GM10248 (cell line): ENCODE measurements around the gene FAM209B.

Source experiments
- CTCF ChIA-PET: fragments of 300-600 bp; sonication (Branson Sonifier 250); formaldehyde crosslinking; extraction: SDS; loops from one replicate; lab custom pipeline; 2021; ENCODE audit warnings: antibody characterized with exemption; lab: Yijun Ruan, JAX
- POLR2A ChIA-PET: fragments of 350-650 bp; sonication (Branson Sonifier 250); formaldehyde crosslinking; extraction: SDS; loops from one replicate; lab custom pipeline; 2020; ENCODE audit warnings: antibody characterized with exemption; lab: Yijun Ruan, JAX
- DNase-seq: peaks from one replicate; pipeline ENCODE4 v3.0.0; 2012; ENCODE audit errors: extremely low spot score
- TF ChIP-seq, protein P1 (sequence below): IDR thresholded peaks from 2 replicates; pipeline ENCODE4 v1.5.1; 2012; ENCODE audit warnings: mild to moderate bottlenecking, low read depth; ENCODE audit errors: extremely low read depth, missing control alignments, control extremely low read depth

The FAM209B gene

DNA sequence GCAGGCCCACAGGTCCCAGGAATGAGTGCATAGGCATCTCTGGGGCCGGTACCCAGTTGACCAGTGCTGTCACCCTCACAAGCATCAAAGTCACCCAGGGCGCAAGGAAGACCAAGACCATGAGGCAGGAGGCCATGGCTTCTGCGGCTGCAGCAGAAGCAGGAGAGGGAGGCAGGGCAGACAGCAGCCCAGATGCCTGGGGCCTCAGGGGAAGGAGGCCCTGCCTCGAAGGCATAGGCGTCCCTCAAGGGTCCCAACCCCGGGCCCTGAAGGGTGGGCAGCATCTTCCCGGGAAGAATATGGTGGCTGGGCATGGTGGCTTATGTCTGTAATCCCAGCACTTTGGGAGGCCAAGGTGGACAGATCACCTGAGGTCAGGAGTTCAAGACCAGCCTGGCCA is 5.5 kb upstream of the FAM209B start:
- DNase-seq: no peak
- TF ChIP-seq, protein P1, sequence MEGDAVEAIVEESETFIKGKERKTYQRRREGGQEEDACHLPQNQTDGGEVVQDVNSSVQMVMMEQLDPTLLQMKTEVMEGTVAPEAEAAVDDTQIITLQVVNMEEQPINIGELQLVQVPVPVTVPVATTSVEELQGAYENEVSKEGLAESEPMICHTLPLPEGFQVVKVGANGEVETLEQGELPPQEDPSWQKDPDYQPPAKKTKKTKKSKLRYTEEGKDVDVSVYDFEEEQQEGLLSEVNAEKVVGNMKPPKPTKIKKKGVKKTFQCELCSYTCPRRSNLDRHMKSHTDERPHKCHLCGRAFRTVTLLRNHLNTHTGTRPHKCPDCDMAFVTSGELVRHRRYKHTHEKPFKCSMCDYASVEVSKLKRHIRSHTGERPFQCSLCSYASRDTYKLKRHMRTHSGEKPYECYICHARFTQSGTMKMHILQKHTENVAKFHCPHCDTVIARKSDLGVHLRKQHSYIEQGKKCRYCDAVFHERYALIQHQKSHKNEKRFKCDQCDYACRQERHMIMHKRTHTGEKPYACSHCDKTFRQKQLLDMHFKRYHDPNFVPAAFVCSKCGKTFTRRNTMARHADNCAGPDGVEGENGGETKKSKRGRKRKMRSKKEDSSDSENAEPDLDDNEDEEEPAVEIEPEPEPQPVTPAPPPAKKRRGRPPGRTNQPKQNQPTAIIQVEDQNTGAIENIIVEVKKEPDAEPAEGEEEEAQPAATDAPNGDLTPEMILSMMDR: no peak
- CTCF ChIA-PET: no interaction called here
- POLR2A ChIA-PET: no interaction called here

- TF ChIP-seq, protein P1: no peak
- DNase-seq: no peak
- CTCF ChIA-PET: interaction anchor here (2.3 kb wide), 1 partner anchor 13 kb away, joined by 11 read pairs; no protein-coding TSS in a partner anchor
- POLR2A ChIA-PET: no interaction called here
Measured at GRCh38 chr20:56537997-56538396, 5.0 kb downstream of the FAM209B start.

DNA sequence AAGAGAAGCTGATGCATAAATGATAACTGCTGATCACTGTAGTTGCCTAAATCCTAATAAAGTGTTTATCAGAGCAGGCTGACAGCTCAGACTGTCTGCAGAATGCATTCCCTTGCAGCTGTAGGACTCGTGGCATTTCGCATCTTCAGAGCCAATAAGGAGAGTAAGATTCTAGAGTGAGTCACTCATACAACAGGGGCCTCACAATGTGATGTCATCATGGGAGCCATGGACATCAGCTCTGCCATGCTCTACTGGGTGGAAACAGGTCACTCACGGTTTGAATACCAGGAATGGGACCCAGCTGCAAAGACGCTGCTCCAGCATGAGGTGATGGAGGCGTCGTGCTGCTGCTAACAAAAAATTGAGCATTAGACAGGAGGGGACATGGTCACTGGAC is 7.4 kb downstream of the FAM209B start:
- DNase-seq: no peak
- POLR2A ChIA-PET: no interaction called here
- TF ChIP-seq, protein P1: no peak
- CTCF ChIA-PET: interaction anchor here (2.9 kb wide), 1 partner anchor 11 kb away, joined by 22 read pairs; no protein-coding TSS in a partner anchor

- TF ChIP-seq, protein P1: no peak
- CTCF ChIA-PET: interaction anchor here (2.9 kb wide), 1 partner anchor 8 kb away, joined by 22 read pairs; no protein-coding TSS in a partner anchor
- no peak for DNase-seq
- POLR2A ChIA-PET: no interaction called here
Measured at GRCh38 chr20:56542489-56543030, 9.5 kb downstream of the FAM209B start.

- ChIA-PET CTCF (interaction anchor here (0.9 to 2.7 kb wide), 18 partner anchors 9 to 795 kb away, joined by 3 to 22 read pairs (median 6); no protein-coding TSS in a partner anchor), POLR2A (no interaction called here)
- TF ChIP-seq, protein P1: no peak
- DNase-seq: no peak
Measured at GRCh38 chr20:56551571-56551970, 18.5 kb downstream of the FAM209B start.

DNA sequence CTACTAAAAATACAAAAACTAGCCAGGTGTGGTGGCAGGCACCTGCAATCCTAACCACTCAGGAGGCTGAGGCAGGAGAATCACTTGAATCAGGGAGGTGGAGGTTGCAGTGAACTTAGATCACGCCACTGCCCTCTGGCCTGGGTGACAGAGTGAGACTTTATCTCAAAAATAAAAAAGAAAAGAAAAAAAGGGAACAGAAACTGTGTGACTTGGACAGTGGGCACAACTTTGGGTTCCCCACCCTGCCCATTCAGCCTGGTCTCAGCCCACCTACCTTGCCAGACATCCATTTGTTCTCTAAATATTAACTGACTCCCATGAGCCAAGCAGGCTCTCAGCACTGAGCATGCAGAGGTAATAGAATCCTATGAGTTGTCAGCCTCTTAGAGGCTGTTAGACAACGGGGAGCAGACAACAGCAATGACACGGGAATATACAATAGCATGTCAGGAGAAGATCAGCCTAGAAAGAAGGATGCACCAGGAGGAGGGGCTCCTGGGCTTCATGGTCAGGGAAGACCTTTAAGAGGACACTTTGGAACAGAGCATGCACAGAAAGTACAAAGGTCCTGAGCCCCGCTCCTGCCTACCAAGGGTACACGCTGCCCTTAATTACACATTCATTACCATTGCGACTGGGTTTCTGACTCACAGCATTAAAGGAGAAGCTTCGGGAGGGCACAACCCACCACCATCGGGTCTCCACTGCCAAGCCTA is 20.0 kb downstream of the FAM209B start:
- POLR2A ChIA-PET: no interaction called here
- no peak for DNase-seq
- TF ChIP-seq, protein P1: no peak
- CTCF ChIA-PET: no interaction called here
